Mononuclear cell (primary cell): ENCODE measurements around the gene PALLD. TPM values are rescaled to one million over a fixed set of nuclear protein-coding genes. Genes with fewer than 3 reads are reported as not detected.

Source experiments
- H3K27me3 ChIP-seq: 2 replicates; pipeline ENCODE4 v1.6.0; 2011; ENCODE audit warnings: low read length, control low read depth; ENCODE audit not compliant: insufficient read depth
- H3K4me1 ChIP-seq: 2 replicates; pipeline ENCODE4 v1.5.1; 2011; ENCODE audit warnings: mild to moderate bottlenecking, low read length, control low read depth; ENCODE audit not compliant: insufficient read depth
- H3K4me3 ChIP-seq: 2 replicates; pipeline ENCODE4 v1.5.1; 2011; ENCODE audit warnings: mild to moderate bottlenecking, low read length, moderate library complexity
- H3K9me3 ChIP-seq: 2 replicates; pipeline ENCODE4 v1.5.1; 2011; ENCODE audit warnings: low read depth, mild to moderate bottlenecking, control low read depth, low read length
- total RNA-seq: library from RNA; depleted of rRNA; stranded (reverse); fragments of >200 nt; gene quantifications from one replicate; pipeline ENCODE4 v1.2.3, GENCODE V29; 2012

Gene PALLD
- total RNA-seq, 1 donor = 1.8 TPM

DNA sequence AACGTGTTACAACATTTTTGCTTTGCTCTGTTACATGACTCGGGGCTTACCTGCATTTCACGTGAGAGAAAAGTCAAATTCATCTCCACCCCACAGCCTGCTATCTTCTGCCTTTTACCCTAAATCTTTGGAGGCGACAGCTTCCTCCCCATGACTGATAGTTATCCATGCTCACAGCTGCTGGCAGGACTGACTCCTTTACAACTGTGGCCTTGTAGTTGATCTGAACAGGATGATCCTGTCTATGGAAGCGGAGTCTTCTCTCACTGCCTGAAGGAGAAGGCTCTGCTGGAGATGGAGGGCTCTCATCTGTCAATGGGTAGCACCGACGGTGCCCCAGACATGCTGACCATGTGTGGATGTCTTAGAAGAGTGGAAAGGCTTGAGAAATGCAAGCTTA is 362.2 kb downstream of the PALLD start:
- Histone ChIP-seq H3K9me3 (no peaks in the 10 kb centered on the region), H3K27me3 (no peaks in the 10 kb centered on the region), H3K4me3 (no peak overlapping the region), H3K4me1 (peaks cover 3% of the 10 kb centered on the region)

DNA sequence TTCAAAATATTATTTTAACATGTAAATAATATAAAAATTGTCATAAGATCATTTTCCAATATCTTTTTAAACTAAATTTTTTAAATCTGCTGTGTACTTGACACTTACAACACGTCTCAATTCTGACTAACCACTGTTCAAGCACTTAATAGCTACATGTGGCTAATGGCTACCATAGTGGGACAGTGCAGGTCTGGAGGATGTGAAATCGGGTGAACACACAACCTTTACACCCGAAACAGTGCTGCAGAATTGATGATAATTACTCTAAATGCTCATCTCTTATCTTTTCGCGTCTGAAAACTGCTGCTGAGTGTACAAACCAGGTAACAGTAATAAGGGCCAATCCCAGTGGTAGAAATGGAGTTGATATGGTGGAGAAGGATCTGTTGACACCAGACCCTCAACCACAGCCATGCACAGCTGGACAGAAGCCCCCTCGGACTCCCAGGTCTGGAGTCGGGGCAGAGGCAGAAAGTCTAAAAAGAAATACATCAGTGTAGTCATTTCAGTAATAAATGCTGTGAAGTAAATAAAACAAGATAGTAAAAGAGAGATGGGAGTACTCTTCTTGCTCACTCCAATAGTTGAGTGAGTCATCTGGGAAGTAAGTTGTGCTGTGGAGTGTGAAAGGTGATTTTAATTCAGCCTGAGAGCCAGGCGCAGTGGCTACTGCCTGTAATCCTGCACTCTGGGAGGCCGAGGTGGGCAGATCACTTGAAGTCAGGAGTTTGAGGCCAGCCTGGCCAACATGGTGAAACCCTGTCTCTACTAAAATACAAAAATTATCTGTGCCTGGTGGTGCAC is 363.2 kb downstream of the PALLD start:
- no peaks in the 10 kb centered on the region for H3K9me3 ChIP-seq
- no peak overlapping the region for H3K4me3 ChIP-seq
- no peaks in the 10 kb centered on the region for H3K27me3 ChIP-seq
- H3K4me1 ChIP-seq = no peaks in the 10 kb centered on the region

DNA sequence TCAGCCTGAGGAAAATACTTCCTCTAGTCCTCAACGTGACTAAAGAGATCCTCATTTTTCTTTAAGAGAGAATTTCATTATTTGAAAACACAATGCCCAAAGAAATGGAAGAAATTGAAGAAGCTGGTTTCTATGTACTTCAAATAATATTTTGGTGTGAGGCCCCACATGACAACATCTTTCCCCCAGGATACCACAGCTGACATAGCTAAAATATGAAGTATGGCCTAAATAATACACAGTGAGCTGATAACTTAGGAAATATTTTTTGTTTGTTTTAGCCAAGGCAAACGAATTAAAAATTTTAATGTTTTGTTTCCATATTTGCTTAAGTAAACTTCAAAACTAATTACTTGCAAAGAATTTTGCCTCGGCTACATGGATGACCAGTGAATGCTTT is 364.0 kb downstream of the PALLD start:
- Histone ChIP-seq H3K4me3 (no peak overlapping the region), H3K4me1 (no peaks in the 10 kb centered on the region), H3K27me3 (no peaks in the 10 kb centered on the region), H3K9me3 (no peaks in the 10 kb centered on the region)

DNA sequence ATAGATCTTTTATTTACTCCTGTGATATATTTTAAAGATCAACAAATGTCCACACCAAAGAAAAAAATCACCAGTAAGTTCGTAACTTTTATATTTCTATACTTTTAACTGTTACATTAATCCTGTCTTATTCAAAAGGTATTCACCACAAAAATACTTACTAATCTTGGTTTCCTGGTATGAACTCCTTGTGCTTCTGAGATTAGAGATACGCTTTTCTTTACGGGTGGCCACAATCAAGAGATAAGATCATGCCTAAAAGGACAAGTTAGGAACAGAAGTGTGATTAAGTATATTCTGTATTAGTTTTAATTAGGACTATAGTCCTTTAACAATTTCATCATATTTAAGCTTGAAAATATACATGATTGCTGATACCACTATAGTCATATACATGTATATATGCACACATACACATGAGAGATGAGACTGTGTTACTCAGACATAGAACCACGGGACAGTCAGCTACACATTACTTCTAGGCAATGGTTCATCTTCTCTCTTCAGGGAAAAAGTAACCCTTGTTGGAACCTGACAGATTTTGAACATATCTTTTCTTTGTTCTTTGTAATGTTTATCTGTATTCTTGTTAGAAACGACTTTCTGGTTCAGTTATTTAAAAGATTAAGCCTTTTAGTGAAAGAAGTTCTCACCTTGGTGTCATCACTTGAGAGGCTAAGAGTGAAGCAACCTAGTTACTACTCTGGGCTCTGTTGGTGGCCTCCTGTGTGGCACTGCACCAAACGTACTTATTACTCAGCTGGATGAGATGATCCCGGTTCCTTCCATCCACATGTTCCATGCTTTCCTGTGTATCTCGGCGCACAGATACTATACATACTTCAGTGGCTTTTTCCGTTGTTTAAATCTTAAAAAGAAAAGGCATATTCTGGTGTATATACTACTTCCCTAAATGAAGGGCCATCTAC is 367.1 kb downstream of the PALLD start:
- Histone ChIP-seq H3K4me3 (no peak overlapping the region), H3K4me1 (no peaks in the 10 kb centered on the region), H3K9me3 (no peaks in the 10 kb centered on the region), H3K27me3 (no peaks in the 10 kb centered on the region)

DNA sequence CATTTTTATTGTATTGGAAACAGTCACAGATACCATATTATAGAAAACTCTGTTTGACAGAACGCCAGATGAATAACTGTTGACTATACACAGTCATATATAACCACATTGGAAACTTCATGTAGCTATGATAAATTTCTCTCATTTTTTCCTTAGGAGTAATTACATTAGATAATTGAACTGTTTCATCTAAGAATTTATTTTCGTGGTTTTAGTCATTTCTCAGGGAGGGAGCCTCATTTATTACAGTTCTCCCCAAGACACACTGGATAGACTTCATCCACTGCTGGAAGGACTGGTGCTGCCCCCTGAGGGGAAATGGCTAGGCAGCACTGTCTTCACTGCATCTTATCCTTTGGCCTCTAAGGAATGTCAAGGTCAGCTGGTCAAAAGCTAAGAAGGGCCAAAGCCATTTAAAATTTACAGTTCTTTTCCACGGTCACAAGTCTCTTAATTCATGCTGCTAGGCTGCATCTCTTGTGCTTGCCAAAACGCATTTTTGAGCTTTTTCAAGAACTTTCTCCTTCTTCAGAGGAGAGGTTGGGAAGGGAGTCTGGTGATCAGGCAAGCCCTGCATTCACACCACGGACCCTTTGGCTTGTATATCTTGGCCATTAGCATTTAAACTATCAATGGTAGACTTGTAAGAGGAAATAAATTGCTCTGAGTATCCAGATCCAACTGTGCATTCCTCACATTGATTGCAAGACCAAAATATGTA is 368.1 kb downstream of the PALLD start:
- Histone ChIP-seq H3K27me3 (no peaks in the 10 kb centered on the region), H3K9me3 (no peaks in the 10 kb centered on the region), H3K4me1 (no peaks in the 10 kb centered on the region), H3K4me3 (no peak overlapping the region)

DNA sequence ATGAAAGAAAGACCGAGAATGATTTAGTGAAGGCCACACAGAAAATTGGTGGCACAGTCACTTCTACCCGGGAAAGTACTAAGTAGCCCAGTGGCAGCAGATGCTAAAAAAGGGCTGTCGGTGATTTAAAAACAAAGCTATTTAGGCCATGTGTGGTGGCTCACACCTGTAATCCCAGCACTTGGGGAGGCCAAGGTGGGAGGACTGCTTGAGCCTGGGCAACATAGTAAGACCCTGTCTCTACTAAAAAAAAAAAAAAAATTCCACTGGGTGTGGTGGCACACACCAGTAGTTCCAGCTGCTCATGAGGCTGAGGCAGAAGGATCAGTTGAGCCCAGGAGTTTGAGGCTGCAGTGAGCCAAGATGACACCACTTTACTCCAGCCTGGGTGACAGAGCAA is 369.0 kb downstream of the PALLD start:
- Histone ChIP-seq H3K27me3 (no peaks in the 10 kb centered on the region), H3K4me3 (no peak overlapping the region)

DNA sequence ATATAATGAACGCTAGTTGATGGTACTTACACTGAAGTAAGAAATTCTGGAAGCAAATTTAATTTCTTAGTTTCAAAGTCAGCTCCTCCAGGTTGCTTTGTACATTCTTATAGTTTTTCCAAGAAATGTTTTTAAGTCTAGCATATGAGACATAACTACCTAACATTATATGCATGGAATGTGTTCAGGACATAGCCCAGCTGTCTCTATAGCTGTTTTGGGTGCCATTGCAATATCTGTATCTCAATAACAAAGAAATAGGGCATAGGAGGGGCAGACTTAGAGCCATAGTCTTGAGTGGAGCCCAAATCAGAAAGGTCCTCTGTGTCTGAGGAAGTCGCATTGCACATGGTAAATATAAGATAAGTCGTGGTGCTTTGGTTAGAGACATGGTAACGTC is 369.8 kb downstream of the PALLD start:
- Histone ChIP-seq H3K4me3 (no peak overlapping the region), H3K27me3 (peaks cover under 1% of the 10 kb centered on the region), H3K9me3 (no peaks in the 10 kb centered on the region), H3K4me1 (no peaks in the 10 kb centered on the region)

More for the DNA sequence above, 369.0 kb downstream of the PALLD start:
- H3K9me3 ChIP-seq = no peaks in the 10 kb centered on the region
- H3K4me1 ChIP-seq = no peaks in the 10 kb centered on the region

DNA sequence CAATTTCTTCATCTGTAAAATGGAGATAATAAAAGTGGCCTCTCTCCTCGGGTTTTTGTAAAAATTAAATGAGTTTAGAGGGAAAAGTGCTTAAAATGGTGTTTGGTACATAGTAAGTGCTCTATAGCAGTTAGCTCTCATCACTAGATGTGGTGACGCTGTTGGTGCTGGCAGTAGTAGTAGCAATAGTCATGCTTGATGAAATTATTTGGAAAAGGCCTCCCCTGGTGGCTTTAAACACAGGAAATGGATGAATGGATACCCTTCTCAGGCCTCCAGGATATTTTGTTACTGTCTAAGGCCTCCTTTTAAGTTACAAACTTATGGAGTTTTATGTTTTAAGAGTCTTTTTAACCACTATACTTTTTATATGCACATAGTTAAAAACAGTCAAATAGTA is 370.3 kb downstream of the PALLD start:
- Histone ChIP-seq H3K27me3 (peaks cover 4% of the 10 kb centered on the region), H3K4me1 (no peaks in the 10 kb centered on the region), H3K4me3 (no peak overlapping the region), H3K9me3 (no peaks in the 10 kb centered on the region)

DNA sequence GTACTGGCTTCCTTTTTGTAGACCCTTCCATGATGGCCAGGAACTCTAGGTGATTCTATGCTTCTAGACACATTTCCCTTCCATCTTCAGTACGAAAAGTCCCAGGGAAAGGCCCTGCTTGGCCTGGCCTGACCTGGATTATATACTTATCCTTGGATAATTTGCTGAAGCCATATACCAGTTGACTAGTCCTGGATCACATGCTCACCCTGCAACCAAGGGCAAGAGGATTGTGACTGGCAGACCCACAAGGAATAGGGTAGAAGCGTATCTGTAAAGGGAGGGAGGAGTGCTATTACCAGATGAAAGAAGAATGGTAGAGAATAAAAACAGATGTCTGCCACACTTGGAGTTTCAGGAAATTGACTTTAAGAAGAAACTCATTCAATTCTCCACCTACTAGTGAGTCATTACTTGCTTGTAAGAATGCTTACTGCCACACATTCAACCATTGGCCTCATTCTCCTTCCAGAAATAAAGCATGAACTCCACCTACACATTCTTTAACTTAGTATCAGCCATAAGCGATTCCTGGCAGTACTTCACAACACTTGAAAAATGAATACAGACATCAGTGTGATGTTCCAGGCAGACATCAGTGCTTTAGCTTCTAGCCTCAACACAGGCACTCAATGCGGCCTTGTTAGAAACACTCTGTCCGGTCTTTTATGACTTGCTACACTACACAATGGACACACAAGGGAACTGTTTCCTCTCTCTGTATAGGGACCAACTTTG is 371.4 kb downstream of the PALLD start:
- Histone ChIP-seq H3K4me1 (no peaks in the 10 kb centered on the region), H3K9me3 (no peaks in the 10 kb centered on the region), H3K27me3 (peaks cover 9% of the 10 kb centered on the region), H3K4me3 (no peak overlapping the region)

DNA sequence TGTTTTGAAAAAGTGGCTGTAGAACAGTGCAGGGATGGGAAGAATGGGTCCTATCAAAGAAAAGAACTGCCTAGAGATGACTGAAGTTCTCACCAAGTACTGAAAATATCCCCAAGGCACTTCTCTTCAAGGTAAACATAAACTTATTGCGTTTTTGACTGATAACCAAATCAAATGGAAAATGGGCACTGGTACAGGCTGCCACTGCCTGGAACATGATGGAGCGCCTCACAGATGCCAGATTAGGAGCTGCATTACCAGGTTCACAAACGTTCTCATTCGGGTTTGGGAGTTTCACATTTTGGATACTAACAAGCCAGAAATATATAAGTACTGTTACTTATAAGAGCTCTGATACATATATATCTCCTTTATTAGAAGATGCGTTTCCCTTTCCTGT is 371.9 kb downstream of the PALLD start:
- Histone ChIP-seq H3K4me3 (no peak overlapping the region), H3K4me1 (no peaks in the 10 kb centered on the region), H3K9me3 (no peaks in the 10 kb centered on the region), H3K27me3 (peaks cover 12% of the 10 kb centered on the region)

DNA sequence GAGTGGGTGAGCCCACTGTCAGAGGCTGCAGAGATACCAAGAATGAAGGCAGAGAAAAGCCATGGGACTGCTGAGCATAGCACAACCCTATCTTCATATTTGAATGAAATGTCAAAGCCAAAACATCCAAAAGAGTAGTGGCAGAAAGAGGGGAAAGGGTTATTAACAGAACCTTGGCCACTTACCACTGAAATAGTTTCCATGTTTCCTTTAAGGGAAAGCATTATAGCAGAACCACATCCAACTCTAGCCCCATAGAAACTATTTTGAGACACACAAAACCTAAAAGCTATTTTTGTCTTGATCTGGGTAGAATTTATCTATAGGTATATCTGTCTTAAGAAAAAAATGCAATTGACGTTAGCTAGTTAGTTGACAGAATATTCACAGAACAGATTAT is 373.2 kb downstream of the PALLD start:
- Histone ChIP-seq H3K4me3 (no peak overlapping the region), H3K4me1 (no peaks in the 10 kb centered on the region), H3K27me3 (peaks cover 16% of the 10 kb centered on the region), H3K9me3 (no peaks in the 10 kb centered on the region)

DNA sequence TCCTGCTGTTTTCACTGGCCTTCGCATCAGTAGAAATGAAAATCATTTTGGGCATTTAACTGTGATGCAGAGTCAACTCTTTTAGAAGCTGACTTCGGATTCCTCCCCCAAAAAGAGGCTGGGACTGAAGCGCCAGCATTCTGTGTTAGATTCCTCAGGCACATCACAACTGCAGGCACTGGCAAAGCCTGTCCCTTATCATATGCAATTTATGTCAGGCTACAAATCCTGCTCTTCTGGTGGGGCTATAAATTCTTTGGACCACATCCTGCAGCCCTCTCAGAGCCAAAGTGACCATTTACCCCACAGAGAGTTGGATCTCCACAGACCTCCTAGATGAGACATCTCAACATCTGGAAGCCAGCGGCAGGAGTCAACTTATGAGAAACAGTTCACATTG is 374.8 kb downstream of the PALLD start:
- H3K4me1 ChIP-seq = no peaks in the 10 kb centered on the region
- H3K4me3 ChIP-seq = no peak overlapping the region
- H3K27me3 ChIP-seq = peaks cover 32% of the 10 kb centered on the region
- no peaks in the 10 kb centered on the region for H3K9me3 ChIP-seq

DNA sequence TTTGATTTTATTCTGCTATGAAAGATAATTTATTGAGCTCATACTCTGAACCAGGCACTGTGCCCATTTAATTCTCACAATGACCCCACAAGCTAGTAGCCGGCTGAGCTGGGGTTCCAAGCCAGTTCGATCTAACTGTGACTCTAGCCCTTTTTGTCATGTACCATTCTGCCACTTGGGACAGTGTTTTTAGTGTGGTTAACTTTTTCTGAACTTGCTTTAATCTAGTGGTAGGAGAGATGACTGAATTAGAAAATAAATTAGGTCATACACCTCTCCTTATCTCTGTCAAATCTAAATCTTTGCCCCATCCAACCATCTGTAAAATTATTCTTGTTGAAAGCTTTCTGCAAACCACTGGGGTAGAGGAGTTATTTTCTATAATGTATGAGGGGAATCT is 377.2 kb downstream of the PALLD start:
- peaks cover 16% of the 10 kb centered on the region for H3K4me1 ChIP-seq
- H3K9me3 ChIP-seq = no peaks in the 10 kb centered on the region
- H3K4me3 ChIP-seq = no peak overlapping the region
- H3K27me3 ChIP-seq = peaks cover 44% of the 10 kb centered on the region

DNA sequence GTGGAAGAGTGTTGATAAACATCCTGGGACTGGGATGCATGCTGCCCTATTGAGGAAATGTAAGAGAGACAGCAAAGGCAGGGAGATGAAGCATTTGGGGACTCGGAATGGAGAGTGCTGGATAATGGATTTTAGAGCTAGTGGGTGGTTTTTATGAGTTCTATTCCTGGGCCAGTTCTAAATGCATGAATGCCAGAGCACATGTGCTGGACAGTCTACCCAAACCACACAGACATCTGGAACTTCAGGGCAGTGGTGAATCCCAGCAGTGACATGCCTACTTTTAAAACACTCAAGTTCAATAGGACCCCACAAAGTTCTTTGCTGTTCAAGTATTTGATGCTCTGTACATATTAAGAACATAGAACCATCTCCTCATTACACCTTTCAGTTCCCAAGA is 379.3 kb downstream of the PALLD start:
- Histone ChIP-seq H3K9me3 (no peaks in the 10 kb centered on the region), H3K4me1 (peaks cover 36% of the 10 kb centered on the region), H3K4me3 (no peak overlapping the region), H3K27me3 (peaks cover 44% of the 10 kb centered on the region)
